ENCODE measurements around the gene UST. TPM values are rescaled to one million over a fixed set of nuclear protein-coding genes. Genes with fewer than 3 reads are reported as not detected.
"Not testable (repeated sequence)": the region's sequence is repeated elsewhere in the genome, so short reads cannot be mapped to it uniquely, and the experiment has no call there.

Gene UST
- total RNA-seq, 1 donor, result 1.6 TPM

- DNase-seq (ENCODE audit: low read depth in 2 of 3, low spot score in 2 of 3), result no peak
Observed at GRCh38 chr6:148890096-148890495, 143.3 kb downstream of the UST start.

GRCh38 chr6:148890652-148891404, 144.0 kb downstream of the UST start:
- no peak for DNase-seq (ENCODE audit: low read depth in 2 of 3, low spot score in 2 of 3)

GRCh38 chr6:148891405-148891783, 144.6 kb downstream of the UST start:
- no peak for DNase-seq (ENCODE audit: low read depth in 2 of 3, low spot score in 2 of 3)

GRCh38 chr6:148892247-148892646, 145.4 kb downstream of the UST start:
- no peak for DNase-seq (ENCODE audit: low read depth in 2 of 3, low spot score in 2 of 3)

- DNase-seq (ENCODE audit: low read depth in 2 of 3, low spot score in 2 of 3), result no peak
Observed at GRCh38 chr6:148893073-148893472, 146.2 kb downstream of the UST start.

- DNase-seq (ENCODE audit: low read depth in 2 of 3, low spot score in 2 of 3), result no peak
Observed at GRCh38 chr6:148893481-148893880, 146.7 kb downstream of the UST start.

- DNase-seq (ENCODE audit: low read depth in 2 of 3, low spot score in 2 of 3), result no peak
Observed at GRCh38 chr6:148898376-148899014, 151.7 kb downstream of the UST start.

GRCh38 chr6:148904896-148905870, 158.4 kb downstream of the UST start:
- DNase-seq (ENCODE audit: low read depth in 2 of 3, low spot score in 2 of 3), result no peak

- no peak for DNase-seq (ENCODE audit: low read depth in 2 of 3, low spot score in 2 of 3)
Observed at GRCh38 chr6:148905901-148906300, 159.1 kb downstream of the UST start.

- no peak for DNase-seq (ENCODE audit: low read depth in 2 of 3, low spot score in 2 of 3)
Observed at GRCh38 chr6:148906386-148906785, 159.6 kb downstream of the UST start.

- DNase-seq (ENCODE audit: low read depth in 2 of 3, low spot score in 2 of 3), result no peak
Observed at GRCh38 chr6:148907573-148907972, 160.7 kb downstream of the UST start.

GRCh38 chr6:148912252-148912651, 165.4 kb downstream of the UST start:
- DNase-seq (ENCODE audit: low read depth in 2 of 3, low spot score in 2 of 3), result no peak

GRCh38 chr6:148915810-148916209, 169.0 kb downstream of the UST start:
- DNase-seq (ENCODE audit: low read depth in 2 of 3, low spot score in 2 of 3), result no peak

GRCh38 chr6:148916485-148916884, 169.7 kb downstream of the UST start:
- DNase-seq (ENCODE audit: low read depth in 2 of 3, low spot score in 2 of 3), result not testable (repeated sequence)

- DNase-seq (ENCODE audit: low read depth in 2 of 3, low spot score in 2 of 3), result no peak
Observed at GRCh38 chr6:148924226-148925012, 177.6 kb downstream of the UST start.

GRCh38 chr6:148925701-148926100, 178.9 kb downstream of the UST start:
- no peak for DNase-seq (ENCODE audit: low read depth in 2 of 3, low spot score in 2 of 3)

GRCh38 chr6:148926478-148926877, 179.6 kb downstream of the UST start:
- no peak for DNase-seq (ENCODE audit: low read depth in 2 of 3, low spot score in 2 of 3)

- DNase-seq (ENCODE audit: low read depth in 2 of 3, low spot score in 2 of 3), result no peak
Observed at GRCh38 chr6:148927586-148927985, 180.8 kb downstream of the UST start.

- DNase-seq (ENCODE audit: low read depth in 2 of 3, low spot score in 2 of 3), result no peak
Observed at GRCh38 chr6:148928811-148929210, 182.0 kb downstream of the UST start.

GRCh38 chr6:148932208-148932607, 185.4 kb downstream of the UST start:
- no peak for DNase-seq (ENCODE audit: low read depth in 2 of 3, low spot score in 2 of 3)
